Stimulated activated CD4-positive, alpha-beta T cell treated with anti-CD3 and anti-CD28 coated beads, Interleukin-2, amount 100 ng/mL, for 48 hours (primary cell): Measurements from ENCODE around the gene ZBTB7C.
A peak's percentile ranks its signal among the peaks of the same experiment; 100 is the strongest.

Experiments used
- DNase-seq, 2 donors: peaks; one replicate each; pipeline ENCODE4 v3.0.0-alpha.2; 2020

The ZBTB7C gene

GRCh38 chr18:48134609-48135008 lies 274.6 kb downstream of the ZBTB7C start:
- DNase-seq = no peak

GRCh38 chr18:48133671-48134251 lies 275.4 kb downstream of the ZBTB7C start:
- no peak for DNase-seq

- DNase-seq = no peak
Measured at GRCh38 chr18:48132797-48133655, 276.2 kb downstream of the ZBTB7C start.

GRCh38 chr18:48131042-48131441 lies 278.1 kb downstream of the ZBTB7C start:
- DNase-seq = no peak

GRCh38 chr18:48129621-48130082 lies 279.5 kb downstream of the ZBTB7C start:
- DNase-seq = no peak

GRCh38 chr18:48127606-48128005 lies 281.6 kb downstream of the ZBTB7C start:
- no peak for DNase-seq

- no peak for DNase-seq
Measured at GRCh38 chr18:48126240-48126639, 282.9 kb downstream of the ZBTB7C start.

GRCh38 chr18:48125724-48126123 lies 283.5 kb downstream of the ZBTB7C start:
- no peak for DNase-seq

GRCh38 chr18:48124857-48125626 lies 284.1 kb downstream of the ZBTB7C start:
- DNase-seq = peak; percentile 17 to 33

GRCh38 chr18:48123941-48124340 lies 285.2 kb downstream of the ZBTB7C start:
- DNase-seq = no peak

- DNase-seq = no peak
Measured at GRCh38 chr18:48123324-48123723, 285.9 kb downstream of the ZBTB7C start.

GRCh38 chr18:48122816-48123215 lies 286.4 kb downstream of the ZBTB7C start:
- no peak for DNase-seq

GRCh38 chr18:48122376-48122775 lies 286.8 kb downstream of the ZBTB7C start:
- DNase-seq = no peak

- no peak for DNase-seq
Measured at GRCh38 chr18:48121752-48122151, 287.4 kb downstream of the ZBTB7C start.

- no peak for DNase-seq
Measured at GRCh38 chr18:48119204-48119603, 290.0 kb downstream of the ZBTB7C start.

- no peak for DNase-seq
Measured at GRCh38 chr18:48116873-48117630, 292.1 kb downstream of the ZBTB7C start.

- DNase-seq = no peak
Measured at GRCh38 chr18:48116017-48116416, 293.2 kb downstream of the ZBTB7C start.

GRCh38 chr18:48113691-48114090 lies 295.5 kb downstream of the ZBTB7C start:
- no peak for DNase-seq

GRCh38 chr18:48111587-48111986 lies 297.6 kb downstream of the ZBTB7C start:
- no peak for DNase-seq

GRCh38 chr18:48110797-48111196 lies 298.4 kb downstream of the ZBTB7C start:
- no peak for DNase-seq

- DNase-seq = no peak
Measured at GRCh38 chr18:48109961-48110493, 299.2 kb downstream of the ZBTB7C start.

GRCh38 chr18:48108136-48108535 lies 301.0 kb downstream of the ZBTB7C start:
- no peak for DNase-seq
